Measurements from ENCODE around the gene TTC4.
"Not testable (repeated sequence)": the region's sequence is repeated elsewhere in the genome, so short reads cannot be mapped to it uniquely, and the experiment has no call there.

The TTC4 gene

DNA sequence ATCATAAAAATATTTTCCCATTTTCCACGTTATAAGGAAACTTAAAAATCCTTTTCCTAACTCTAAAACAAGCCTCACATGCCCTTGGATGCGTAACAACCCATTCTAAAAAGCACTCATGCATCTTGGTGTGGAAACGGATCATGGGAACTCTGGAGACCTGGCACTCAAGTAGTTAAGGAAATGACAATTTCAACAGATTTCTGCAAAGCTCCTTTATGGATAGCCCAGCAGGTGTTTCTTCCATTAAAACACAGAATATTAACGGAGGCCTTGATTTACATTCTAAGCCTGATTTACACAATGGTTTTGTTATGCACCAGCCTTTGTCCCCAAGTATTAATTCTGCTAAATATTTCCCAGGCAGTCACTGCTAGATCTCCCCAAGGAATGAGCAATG is 35.8 kb downstream of the TTC4 start:
- DNase-seq = no peak

GRCh38 chr1:54754045-54754444 is 38.4 kb downstream of the TTC4 start:
- DNase-seq = no peak

GRCh38 chr1:54754486-54755285 is 39.0 kb downstream of the TTC4 start:
- DNase-seq = no peak

GRCh38 chr1:54757833-54758232 is 42.2 kb downstream of the TTC4 start:
- no peak for DNase-seq

DNA sequence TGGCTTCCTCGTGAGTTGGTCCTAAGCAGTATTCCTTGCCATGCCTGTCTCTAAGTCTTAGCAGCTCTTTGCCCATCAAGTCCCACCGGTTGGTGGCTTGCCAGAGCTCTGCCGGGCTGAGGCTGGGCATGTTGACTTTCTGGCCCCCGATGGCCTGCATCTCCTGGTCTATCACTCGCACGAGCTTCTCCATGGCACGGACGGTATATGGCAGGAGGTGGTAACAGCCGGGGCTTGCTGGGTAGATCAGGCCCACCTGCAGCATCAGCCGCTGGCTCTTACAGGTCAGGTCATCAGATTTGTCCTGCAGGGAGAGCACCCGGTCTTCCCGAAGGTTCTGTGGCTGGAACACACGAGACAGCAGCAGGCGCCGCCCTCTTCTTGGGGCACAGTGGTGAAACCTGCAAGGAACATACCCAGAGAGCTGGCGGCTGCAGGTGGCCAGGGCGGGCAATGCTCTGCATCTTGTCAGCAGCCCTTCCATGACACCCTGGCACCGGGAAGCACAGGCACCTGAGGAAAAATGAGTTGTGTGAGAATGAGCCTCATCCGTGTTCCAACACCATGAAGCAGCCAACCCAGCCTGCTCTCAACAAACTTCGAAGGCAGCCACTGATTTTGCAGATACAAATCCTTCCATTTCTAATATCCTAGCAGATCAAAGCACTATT is 43.2 kb downstream of the TTC4 start:
- DNase-seq = no peak

DNA sequence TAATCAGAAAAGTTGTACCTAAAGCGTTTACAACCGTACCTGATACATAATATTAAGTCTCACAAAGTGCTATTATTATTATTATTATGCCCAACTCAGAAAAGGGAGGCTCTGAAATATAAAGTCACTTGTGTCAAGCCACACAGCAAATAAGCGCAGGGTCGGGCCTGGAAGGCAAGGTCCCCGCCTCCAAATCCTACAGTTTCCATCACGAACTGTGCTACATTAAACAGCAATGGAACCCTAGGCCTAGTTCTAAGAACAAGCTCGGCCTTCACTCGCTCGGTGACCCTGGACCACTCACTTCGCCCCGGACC is 48.1 kb downstream of the TTC4 start:
- DNase-seq = no peak

- peak; percentile 99 for DNase-seq
Measured at GRCh38 chr1:54764133-54764921, 48.7 kb downstream of the TTC4 start, which contains the start of gene PARS2. PARS2 (minus strand) TSS chr1:54764523; CDS start chr1:54759161, 5,362 bp downstream.

DNA sequence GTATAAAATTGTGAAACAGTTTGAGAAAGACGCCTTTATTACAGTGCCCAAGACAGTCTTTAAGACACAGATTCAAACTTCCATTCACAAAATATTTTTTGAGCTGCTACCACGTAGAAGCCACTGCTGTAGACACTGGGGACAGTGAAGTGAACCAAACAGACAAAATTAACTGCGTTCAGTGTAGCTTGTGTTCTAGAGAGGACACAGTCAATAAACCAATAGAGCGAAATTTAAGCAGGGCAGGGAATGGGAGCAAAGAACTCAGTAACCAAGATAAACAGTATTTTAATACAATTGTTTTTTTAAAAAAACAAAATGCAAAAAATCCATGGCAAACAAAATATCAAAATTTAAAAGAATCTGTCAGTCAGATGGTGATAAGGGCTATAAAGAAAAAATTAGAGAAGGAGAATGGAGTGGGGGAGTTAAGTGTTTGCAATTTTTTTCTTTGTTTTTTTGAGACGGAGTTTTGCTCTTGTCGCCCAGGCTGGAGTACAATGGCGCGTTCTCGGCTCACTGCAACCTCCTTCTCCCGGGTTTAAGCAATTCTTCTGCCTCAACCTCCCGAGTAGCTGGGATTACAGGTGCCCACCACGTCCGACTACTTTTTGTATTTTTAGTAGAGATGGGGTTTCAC is 49.4 kb downstream of the TTC4 start:
- peak; percentile 50 for DNase-seq

DNA sequence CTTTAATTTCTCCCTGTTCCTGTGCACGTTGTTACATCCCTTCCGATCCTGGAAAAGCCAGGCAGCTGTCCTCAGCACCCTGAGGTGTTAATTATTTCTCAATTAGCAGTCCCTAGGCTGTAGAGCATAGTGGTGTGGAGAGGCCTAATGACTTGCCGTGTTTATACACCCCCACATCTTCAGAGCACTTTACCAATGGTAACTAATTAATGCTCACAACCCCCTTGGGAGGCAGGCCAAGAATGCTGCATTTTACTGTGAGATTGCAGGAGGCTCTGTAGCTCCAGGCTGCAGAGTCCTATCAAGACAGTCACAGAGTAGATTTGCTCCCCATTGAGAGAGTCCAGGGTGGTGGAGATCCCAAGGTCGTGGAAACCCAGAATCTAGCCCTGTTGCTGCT is 51.1 kb downstream of the TTC4 start:
- no peak for DNase-seq

DNA sequence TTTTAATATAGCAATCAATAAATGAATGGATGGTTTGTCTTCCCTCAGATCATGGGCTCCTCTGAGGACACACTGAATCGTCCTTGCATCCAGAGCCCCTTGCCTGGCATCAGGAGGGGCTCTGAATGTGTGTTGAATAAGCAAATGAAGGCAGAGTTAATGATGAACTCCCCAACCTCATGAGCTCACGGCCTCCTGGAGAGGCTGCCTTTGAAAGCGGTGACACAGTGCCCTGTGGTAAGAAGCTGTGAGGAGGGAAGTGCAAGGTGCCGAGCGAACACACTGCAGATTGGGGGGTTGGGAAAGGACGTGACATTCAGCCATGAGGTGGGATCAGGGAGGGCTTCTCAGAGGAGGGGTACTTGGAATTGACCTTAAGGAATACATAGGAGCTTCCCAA is 51.9 kb downstream of the TTC4 start:
- no peak for DNase-seq

DNA sequence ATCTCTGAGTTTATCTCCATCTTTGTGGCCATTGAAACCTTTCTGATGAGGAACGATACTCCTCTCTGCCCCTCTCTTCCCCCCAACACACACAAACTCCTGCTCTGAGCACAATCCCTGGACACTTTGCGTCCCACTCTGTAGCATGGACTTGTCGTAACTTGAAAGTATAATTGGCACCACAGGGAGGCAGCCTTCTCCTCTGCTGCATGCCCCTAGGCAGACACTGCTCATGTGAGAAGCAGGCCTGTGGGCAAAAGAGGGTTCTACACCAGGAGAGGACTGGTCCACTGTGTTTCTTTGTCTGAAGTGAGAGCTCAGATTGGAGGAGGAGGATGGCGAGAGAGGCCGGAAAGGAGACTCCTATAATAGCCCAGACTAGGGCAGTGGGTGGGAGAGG is 52.4 kb downstream of the TTC4 start:
- DNase-seq = no peak

DNA sequence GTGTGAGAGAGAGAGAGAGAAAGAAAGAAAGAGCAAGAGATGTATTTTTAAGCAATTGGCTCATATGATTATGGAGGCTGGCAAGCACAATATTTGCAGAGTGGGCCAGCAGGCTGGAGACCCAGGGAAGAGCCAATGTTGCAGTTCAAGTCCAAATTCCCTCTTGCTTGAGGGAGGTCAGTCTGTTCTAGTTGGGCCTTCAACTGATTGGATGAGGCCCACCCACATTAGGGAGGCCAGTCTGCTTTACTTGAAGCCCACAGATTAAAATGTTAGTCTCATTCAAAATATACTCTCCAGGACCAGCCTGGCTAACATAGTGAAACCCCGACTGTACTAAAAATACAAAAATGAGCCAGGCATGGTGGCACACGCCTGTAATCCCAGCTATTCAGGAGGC is 57.3 kb downstream of the TTC4 start:
- no peak for DNase-seq

DNA sequence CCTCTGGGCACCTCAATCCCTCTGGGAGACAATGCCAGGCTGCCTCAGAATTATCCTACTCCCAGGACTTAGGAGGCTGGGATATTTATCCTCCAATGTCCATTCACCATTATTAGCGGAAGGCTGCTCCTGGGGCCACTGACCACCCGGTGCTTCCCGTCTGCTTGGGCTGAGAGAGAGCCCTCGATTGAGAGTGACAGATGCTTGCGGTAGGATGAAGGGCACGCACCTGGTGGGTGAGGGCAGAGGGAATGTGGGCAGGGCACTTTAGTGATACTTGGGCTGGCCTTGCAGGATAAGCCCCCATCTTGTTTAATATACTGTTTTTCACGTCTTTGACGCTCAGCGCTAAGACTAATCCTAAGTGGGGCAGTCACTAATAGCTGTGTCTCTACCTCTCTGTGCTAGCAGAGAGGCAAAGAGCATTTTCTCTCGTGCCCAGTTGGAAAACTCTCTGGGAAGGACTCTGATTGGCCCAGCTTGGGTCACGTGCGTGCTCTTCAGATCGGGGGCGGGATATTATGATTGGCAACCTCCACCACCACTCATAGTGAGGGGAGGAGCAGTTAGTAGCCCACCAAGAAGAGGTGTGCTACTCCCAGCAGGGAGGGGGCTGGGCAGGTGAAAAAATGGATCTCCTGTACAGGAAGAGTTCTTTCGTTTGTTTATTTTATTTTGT is 59.3 kb downstream of the TTC4 start:
- DNase-seq = no peak

GRCh38 chr1:54775828-54776721 is 60.4 kb downstream of the TTC4 start:
- DNase-seq = not testable (repeated sequence)

DNA sequence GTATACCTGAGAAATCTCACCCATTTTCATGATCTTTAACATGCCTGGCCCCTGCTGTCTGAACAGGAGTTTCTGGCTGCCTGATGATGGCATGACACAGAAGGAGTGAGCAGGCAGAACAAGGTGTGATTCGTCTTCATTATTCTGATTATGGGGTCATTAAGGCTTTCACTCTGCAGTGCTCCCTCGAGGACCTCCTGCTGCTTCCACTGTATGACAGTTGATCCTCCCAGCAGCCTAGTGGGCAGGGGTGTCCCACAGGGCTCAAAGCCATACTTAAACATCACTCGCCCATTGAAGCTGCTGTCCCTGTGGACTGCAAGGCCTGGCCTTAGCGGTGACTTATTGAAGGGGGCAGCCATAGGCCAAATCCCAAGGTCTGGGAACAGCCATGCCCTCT is 61.4 kb downstream of the TTC4 start:
- no peak for DNase-seq

GRCh38 chr1:54777431-54777830 is 61.8 kb downstream of the TTC4 start:
- DNase-seq = no peak

DNA sequence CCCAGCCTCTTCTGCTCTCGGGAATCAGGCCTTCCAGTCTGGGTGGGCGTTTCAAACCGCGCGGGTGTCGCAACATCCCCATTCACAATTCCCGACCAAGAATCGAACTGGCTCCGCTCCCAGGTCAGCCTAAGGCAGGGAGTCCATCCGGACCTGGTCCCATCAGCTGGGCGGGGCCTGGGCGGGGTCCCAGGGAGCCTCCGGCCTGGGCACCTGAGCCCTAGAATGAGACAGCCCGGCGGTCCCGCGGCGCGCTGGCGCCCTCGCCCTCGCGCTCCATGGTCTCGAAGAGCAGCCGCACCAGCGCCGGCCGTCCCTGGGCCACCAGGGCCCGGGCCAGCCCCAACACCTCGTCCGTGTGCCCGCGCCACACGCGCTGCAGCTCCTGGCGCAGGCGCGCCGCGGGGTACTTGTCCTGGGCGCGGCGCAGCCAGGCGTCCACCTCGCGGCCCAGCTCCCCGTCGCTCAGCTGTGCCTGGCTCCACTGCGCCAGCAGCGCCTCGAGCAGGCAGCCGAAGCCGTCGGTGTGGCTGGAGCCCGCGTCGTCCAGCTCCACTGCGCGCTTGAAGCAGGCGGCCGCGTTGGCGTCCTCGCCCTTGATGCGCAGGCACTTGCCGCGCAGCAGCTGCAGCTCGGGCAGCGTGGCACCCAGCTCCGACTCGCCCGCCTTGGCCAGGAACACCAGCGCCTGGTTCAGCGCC is 65.5 kb downstream of the TTC4 start:
- DNase-seq = no peak

DNA sequence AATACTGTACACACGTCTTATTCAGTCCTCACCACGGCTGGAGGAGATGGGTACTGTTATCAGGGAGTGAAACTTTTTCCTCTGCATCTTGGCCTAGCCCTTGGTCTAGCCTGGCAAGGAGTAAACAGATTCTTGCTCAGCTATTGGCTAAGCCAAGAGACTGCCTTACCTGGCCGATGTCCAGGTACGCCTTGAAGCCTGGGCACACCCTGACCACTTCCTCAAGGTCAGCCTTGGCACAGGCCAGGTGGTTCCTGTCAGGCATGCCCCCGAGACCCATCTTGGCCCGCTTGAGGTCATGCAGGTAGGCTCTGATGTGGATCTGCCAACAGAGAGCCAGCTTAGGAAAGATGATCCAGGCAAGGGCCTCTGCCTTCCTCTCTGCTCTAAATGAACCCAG is 66.5 kb downstream of the TTC4 start:
- DNase-seq = no peak

DNA sequence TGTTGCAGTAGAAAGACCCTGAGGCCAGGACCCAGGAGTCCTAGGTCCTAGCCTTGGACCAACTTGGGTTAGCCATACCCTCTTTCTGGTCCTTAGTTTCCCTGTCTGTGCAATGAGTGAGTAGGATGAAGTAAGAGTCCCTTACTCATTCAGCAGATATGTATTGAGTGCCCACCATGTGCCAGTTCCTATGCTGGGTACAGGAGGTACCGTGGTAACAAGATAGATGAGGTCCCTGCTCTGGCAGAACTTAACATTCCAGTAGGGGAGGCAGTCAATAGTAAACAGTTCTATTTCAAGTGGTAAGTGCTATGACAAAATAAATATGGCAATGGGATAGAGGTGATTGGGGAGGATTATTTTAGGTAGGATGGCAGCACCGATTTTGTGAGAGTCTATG is 66.9 kb downstream of the TTC4 start:
- DNase-seq = no peak

DNA sequence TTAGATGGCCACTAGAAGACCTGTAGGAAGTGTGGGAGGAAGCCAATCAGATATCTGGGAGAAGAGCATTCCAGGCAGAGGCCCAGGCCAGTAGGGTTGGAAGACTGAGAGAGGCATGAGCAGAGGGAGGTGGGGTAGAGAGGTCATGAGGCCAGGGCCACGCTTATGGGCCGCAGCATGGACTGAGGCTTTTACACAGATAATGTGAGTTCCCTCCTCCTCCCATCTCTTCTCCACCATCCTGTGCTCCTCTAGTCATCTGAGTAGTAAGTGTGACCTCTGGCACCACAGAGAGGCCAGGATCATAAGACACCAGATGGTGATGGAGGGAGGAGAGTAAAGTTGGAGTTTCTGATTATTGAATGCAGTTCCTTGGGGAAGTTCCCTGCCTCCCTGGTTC is 68.4 kb downstream of the TTC4 start:
- no peak for DNase-seq

DNA sequence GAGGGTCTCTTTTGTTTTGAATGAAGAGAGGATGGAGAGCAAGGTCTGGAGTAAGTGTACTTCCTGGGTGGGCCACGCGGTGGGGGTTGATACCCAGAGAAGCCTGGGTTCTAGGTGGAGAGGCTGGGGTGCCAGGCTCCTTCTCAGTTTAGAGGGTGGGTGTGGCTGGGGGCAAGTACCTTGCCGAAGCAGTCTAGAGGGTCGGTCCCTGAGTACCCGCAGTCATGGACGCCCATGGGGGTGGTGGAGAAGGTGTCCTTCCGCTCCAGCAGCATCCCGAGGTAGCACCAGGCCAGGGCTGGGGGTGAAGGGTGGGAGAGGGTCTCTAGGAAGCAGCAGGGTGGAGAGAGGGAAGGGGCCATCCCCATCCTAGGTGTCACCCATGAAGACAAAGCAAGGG is 71.1 kb downstream of the TTC4 start:
- DNase-seq = no peak

Data from NCI-H1105 (cell line).